Activated CD8-positive, alpha-beta memory T cell treated with anti-CD3 and anti-CD28 coated beads, Interleukin-2, amount 50 U/mL, for 1 hour (primary cell): ENCODE results near the gene EEF1A2.

Experiments
- DNase-seq: peaks from one replicate; pipeline ENCODE4 v3.0.0-alpha.2; 2020; ENCODE audit errors: extremely low read depth

EEF1A2 gene

DNA sequence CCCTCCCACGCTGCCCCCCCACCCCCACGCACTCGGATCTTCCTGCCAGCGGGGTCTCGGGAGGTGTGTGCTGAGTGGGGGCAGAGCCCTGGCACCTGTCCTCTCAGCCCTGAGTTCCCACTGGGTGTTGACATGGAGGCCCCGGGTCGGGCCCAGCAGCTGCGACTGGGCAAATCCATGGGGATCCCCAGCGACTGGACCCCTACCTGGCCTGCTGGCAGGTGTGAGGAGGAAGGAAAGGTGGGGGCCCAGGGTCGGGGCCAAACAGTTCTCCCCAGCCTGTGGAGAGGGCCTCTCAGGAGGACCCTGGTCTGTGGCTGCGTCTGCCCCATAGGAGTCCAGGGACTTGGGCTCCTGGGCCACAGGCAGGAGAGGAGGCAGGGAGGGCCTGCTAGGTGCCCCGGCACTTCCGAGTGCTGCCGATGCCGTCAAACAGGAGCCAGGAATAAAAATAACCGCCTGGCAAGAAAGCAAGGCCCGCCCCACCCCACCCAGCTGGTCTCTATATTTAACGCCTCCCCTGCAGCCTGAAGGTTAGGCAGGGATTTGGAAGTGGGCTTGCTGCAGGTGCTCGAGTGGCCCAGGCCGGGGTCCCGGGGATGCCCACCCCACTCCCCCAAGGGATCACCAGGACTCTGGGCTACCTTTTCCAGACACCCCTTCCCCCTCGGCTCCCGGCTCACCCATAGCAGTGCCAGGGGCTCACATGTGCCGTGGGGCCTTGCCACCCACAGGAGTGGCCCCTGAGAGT, 1.4 kb upstream of the EEF1A2 start:
- no peak for DNase-seq

DNA sequence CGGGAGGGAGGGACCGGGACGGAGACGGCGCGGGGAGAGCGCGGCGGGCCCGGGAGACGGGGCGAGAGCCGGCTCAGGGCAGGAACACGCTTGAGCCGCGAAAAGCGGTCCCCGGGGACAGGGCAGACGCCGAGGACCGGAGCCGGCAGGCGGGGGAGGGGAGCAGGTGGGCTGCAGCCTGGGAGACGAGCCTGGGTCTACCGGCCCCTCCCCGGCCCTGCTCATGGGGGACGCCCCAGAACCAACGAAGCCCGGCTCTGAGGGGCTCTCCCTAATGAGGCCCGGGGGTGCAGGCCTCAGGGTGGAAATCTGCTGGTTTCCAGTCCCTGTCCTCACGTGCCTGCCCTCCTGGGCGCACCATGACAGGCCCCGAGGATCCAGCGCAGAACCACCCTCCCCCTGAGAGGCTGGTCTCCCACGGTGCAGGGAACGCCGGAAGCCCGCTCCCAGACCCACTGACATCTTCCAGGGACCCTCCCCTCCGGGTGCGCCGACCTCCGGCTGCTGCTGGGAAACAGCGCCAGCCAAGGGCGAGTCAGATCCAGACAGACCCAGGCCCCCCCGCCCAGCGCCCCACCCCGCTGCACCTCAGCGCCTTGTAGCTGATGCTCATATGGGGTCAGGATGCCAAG, 571 bp upstream of the EEF1A2 start:
- no peak for DNase-seq

DNA sequence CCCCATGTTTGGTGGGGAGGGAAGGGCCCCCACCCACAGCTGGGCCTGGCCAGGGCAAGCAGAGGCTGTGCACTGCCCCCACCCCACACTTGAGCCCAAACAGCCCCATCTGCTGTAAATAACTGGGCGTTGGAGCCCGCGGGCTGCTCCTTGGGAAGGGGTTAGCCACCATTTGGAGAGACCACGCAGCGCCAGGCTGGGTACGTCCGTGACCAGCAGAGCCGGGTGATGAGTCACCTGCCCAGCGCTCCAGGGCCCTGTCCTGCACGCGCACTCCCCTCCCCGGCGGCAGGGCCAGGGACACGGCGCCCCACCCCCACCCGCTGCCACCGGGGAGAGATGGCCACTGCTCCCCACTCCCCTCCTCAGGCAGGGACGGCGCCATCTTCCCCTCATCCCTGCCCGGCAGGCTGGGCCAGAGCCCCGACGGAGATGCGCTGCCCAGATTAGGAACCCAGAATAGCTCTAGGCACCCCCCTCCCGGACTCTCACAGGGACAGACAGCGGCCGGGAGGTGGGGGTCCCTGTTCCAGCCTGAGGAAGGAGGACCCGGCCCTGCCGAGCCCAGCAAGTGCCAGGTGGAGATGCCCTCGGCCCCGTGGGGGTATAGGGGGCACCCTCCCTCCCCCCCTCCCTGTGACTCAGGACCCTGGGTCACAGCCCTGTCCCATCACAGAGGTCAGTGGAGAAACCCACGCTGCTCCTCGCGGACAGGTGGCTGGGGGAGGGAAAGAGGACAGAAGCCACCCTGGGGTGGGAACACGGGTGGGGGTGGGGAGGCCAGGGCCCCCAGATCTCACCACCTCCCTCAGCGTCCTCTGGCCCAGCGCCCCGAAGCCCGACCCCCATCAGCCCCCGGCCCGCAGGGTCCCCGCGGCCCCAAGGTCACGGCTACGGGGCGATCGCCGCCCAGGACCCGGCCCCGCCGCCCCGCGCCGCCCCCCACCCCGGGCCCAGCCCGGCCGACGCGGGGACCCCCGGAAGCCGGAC, 642 bp downstream of the EEF1A2 start:
- DNase-seq = no peak

DNA sequence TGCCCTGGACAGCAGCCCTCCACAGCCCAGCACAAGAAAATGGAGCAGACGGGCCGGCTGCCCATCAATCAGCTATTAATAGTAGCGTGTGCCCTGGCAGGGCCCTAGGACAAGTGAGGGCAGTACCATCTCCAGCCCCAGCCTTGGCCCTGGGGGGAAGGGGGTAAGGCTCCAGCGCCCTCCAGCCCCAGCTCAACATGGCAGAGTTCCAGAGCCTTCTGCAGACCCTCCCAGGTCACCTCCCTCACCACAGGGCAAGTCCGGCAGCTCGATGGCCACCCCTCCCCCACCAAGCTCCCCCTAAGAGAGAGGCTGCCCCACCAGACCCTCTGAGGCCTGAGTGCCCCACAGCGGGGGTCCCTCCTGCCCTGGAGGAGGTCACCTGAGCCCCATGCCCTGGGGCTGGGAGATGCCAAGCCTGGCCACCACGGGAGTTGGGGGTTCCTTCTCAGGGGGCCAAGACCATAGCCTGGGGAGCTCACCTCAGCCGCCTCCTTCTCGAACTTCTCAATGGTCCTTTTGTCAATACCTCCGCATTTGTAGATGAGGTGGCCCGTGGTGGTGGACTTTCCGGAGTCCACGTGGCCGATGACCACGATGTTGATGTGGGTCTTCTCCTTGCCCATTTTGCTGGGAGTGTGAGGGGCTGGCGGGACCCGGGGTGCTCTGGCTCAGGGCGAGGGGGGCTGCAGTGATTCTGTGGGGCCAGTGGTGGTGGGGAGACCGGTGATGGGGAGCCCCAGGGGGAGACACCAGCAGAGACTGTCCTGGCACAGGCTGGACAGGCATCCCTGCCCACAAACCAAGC, 1.5 kb downstream of the EEF1A2 start:
- no peak for DNase-seq

DNA sequence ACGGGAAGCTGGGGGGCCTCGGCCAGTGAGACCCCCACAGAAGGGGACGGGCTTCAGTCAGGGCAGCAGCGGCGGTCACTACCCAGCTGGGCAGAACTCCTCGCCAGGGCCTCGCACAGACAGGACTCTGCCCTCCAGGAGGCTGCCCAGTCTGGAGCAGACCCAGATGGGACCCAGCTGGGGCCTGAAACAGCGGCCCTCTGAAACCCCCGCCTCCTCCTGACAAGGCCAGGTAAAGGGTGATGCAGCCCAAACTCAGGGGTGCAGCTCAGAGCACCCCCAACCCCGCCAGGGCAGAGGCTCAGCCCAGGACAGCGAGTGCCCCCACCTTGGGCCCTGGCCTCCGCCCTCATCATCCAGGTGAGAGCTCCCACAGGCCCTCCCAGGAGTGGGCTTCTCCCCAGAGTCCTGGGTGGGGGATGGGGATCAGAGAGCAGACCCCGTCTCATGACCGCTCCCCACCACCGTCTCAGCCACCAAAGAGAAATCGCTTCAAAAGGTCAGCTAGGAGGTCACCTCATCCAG, 2.2 kb downstream of the EEF1A2 start:
- DNase-seq = no peak

DNA sequence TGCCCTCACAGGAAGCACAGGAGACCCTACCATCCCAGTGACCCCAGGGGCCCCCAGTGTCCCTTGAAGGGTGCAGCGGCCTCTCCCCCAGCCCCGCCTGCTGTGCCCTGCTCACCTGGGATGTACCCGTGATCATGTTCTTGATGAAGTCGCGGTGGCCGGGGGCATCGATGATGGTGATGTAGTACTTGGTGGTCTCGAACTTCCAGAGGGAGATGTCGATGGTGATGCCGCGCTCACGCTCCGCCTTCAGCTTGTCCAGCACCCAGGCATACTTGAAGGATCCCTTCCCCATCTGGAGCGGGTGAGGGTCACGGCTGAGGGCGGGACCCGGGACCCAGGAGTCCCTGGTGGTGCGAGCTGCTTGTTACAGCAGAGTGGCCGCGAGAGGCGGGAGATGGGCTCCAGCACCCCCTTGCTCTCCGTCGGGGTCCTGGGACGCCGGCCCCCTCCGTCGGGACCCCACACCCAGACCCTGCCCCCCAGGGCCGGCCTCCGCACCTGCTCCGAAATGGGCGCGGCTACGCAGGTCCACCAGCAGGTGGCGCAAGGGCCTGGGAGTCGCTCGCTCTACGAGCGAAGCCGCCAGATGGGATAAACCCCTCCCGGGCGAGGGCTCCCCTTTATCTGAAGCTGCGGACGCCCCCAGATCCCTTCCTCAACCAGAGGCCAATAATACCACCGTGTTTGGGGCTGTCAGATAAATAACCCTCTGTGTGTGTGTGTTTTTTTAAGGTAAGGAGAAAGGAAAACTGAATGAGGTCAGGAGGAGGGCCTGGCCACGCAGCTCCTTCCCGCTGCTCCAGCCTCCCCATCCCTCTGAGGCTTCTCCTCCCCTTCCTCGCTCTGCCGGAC, 2.9 kb downstream of the EEF1A2 start:
- DNase-seq = peak; percentile 47

DNA sequence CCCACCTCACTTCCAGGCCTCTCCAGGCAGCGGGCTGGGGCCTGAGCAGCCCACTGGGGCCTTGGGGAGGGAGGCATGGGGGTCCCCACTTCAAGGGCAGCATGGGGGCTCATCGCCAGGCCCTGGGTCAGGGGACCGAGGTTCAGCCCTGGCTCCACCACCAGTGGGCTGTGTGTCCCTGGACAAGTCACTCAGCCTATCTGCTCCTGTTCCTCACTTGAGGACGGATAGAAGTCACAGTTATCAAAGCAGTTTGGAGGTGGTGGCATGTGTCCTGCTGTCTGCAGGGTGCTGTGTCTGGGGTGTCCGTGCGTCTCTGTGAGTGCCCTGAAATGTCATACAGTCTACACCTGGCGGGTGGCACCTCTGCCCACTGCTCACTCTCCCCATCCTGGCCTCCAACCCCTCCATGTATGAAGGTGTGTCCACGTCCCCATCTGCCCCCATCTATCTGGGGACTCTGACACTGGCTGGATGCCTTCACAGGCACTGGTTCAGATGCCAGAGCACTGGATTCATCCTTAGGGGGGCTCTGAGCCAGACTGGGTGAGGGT, 3.6 kb downstream of the EEF1A2 start:
- no peak for DNase-seq

DNA sequence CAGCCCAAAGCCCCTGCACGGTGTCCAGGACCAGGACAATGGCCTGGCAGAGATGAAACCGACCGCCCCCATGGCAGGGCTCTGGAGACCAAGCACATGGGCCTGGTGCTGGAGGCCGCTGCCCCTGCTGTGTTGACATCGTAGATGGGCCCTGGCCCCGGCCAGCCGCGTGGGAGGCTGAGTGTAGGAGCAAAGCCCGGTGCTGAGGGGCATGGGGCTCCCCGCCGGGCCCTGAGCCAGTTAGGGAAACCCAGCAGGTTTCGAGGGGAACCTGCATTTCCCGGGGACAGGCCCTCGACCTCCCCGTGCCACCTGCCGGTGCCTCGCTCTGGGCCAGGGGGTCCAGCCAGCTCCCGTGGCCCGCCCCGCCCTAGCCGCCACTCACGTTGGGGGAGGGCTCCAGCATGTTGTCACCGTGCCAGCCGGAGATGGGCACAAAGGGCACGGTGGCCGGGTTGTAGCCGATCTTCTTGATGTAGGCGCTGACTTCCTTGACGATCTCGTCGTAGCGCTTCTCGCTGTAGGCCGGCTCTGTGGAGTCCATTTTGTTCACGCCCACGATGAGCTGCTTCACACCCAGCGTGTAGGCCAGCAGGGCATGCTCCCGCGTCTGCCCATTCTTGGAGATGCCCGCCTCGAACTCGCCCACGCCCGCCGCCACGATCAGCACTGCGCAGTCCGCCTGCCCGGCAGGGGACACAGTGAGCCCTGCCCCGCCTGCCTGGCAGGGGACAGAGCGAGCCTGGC, 4.3 kb downstream of the EEF1A2 start:
- DNase-seq = no peak

DNA sequence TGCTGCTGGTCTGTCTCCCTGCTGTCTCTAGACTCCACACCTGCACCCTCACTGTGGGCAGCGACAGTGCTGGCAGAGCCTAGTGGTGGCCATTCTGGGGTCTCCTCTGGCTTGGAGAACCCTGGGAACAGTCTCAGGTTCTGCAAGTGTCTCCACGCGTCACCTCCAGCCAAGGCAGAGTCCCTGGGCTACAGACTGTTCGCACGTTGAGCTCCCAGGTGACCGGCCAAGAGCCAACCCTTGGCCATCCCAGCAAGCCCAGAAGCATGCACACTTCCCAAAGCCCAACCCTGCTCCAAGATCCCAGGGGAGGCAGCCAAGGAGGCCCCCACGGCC, 4.8 kb downstream of the EEF1A2 start:
- DNase-seq = no peak

DNA sequence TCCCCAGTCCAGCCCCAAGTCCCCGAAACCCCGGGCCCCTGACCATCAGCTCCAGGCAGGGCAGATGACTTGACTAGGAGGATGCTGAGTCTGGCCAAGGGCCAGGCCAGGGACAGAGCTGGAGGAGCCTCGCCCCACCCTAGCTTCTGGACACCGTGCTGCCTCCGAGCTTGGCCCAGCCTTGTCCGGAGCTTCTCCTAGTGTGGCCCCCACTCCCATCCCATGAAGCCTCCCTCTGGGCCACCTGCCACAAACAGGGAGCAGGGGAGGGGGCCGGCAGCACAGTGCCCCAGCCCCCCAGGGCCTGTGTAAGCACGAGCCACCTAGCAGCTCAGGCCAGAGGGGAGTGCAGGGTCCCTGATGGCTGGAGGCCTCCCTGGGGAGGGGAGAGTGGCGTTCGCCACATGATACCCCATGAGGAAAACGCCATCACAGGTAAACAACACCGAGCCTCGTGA, 5.3 kb downstream of the EEF1A2 start:
- no peak for DNase-seq

DNA sequence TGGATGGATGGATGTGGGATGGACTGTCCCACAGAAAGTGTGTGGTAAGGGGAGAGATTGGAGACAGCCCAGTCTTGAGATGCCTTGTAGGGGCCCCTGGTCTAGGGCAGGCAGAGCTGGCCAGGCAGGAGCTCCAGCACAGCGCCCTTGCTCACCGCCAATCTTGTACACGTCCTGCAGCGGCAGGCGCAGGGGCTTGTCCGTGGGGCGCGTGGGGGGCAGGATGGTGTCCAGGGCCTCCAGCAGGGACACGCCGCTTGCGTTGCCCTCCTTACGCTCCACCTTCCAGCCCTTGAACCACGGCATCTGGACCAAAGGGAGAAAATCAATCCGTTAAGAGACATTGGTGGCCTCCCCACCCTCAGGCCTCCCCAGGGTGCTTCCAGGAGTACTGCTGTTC, 5.9 kb downstream of the EEF1A2 start:
- no peak for DNase-seq

DNA sequence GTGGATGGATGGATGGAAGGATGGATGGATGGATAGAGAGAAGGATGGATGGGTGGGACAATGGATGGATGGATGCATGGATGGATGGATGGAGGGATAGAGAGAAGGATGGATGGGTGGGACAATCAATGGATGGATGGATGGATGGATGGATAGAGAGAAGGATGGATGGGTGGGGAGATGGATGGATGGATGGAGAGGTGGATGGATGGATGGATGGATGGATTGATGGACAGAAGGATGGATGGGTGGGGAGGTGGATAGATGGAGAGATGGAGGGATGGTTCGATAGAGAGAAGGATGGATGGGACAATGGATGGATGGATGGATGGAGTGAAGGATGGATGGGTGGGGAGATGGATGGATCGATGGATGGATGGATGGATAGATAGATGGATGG, 6.4 kb downstream of the EEF1A2 start:
- no peak for DNase-seq

DNA sequence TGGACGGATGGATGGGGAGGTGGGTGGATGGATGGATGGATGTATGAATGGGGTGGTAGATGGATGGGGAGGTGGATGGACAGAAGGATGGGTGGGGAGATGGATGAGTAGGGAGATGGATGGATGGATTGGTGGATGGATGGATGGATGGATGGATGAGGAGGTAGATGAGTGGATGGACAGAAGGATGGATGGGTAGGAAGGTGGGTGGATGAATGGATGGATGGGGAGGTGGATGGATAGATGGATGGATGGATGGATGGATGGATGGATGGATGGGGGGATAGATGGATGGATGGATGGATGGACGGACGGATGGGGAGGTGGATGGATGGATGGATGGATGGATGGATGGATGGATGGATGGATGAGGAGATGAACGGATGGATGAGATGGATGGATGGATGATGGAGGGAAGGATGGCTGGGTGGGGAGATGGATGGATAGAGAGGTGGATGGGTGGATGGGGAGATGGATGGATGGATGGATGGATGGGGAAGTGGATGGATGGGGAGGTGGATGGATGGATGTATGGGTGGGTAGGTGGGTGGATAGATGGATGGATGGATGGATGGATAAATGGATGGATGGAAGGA, 7.2 kb downstream of the EEF1A2 start:
- no peak for DNase-seq

DNA sequence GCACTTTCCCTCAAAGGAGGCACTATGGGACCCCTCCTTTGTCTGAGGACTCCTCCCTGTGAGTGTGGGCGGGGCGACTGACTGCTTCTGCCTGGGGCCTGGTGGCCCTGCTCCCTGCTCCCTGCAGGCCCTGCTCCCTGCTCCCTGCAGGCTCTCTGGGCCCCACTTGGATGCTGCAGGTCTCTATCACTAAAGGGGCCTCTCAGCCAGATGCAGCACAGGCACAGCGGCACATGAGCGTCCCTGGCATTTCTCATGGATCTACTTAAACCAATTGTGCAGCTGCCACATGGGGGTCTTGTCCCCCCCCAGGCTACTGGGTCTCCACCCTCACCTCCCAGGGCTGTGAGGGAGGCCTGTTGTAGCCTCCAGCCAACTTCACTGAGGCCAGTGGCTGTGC, 7.8 kb downstream of the EEF1A2 start:
- DNase-seq = no peak

DNA sequence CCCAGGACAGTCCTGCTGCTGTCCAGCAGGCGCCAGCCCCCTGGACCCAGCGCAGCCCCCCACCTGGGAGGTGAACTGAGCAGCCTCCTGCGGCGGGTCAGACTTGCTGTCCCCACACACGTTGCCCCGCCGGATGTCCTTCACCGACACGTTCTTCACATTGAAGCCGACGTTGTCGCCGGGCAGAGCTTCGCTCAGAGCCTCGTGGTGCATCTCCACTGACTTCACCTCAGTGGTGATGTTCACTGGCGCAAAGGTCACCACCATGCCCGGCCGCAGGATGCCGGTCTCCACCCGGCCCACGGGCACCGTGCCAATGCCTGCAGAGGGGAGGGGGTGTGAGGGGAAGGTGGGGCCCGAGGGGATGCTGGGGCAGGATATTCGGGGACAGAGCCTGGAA, 8.5 kb downstream of the EEF1A2 start:
- no peak for DNase-seq

DNA sequence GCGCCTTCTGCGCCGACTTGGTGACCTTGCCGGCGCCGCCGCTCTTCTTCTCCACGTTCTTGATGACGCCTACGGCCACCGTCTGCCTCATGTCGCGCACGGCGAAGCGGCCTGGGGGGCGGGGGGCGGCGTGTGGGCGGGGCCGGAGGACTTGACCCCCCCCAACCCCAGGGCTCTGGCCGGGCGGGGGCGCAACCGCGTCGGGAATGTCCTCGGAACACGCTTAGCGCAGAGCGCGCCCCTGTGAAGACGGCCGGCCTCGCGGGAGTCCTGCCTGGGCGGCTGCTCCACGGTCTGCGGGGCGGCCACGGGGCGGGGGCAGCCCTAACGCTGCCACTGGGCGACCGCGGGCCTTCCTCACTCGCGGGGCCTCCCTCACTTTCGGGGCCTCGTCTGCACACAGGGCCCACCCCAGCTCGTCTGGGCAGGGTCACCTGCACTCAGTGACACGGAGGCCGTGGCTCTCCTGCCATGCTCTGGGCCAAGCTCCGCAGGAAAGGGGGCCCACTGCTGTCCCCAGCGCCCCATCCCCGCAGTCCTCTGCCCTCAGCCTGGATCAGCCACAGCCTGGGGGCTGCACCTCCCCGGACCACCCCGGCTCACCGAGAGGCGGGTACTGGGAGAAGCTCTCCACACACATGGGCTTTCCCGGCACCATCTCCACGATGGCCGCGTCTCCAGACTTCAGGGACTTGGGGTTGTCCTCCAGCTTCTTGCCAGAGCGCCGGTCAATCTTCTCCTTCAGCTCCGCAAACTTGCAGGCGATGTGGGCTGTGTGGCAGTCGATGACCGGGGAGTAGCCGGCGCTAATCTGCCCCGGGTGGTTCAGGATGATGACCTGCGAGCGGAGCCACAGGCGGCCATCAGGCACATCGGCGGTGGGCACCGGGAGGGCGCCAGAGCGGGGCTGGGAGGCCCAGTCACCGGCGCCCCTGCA, 10.3 kb downstream of the EEF1A2 start:
- no peak for DNase-seq

DNA sequence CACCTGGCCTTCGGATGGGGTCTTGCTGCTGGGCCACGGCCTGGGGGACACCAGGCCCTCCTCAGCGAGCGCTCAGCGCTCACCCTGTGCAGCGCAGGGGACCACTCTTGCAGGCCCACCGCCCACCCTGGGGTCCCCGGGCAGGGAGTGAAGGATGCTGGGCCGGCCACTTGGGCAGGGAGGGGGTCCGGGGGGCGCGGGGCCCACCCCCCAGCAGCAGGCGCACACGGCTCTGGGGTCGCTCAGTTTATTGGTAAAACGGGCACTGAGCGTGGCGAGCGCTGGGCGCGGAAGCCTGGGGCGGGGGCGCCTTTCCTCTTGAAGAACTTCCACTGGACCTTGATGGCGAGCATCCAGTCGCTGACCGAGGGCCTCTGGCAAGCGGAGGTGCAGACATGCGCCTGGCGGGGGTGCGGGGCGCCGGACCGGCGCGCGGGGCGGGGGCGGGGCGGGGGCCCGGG, 11.1 kb downstream of the EEF1A2 start:
- no peak for DNase-seq
